ENCODE data around the gene DDI2. TPM values are rescaled to one million over a fixed set of nuclear protein-coding genes. Genes with fewer than 3 reads are reported as not detected.
A peak's percentile ranks its signal among the peaks of the same experiment; 100 is the strongest.

Gene DDI2
- polyA plus RNA-seq, 1 donor (not counting 4 experiments of a cell fraction or from before 2014, with no cell fraction given): 11.5 TPM

GRCh38 chr1:15592285-15592684 lies 25.0 kb upstream of the DDI2 start:
- no peak overlapping the region for H3K27ac ChIP-seq (ENCODE audit: control insufficient read depth, insufficient read depth, low read length)
- FAIRE-seq (peak; percentile 59), DNase-seq (ENCODE audit: low read depth, low spot score) (no peak)
- H3K4me2 ChIP-seq (ENCODE audit: control insufficient read depth, extremely low read depth, insufficient read depth, low read depth, low read length): peak overlapping the region; percentile 41
- no peak overlapping the region for H3K9ac ChIP-seq (ENCODE audit: control insufficient read depth, extremely low read depth, insufficient read depth, low read length)
- H3K9me3 ChIP-seq (ENCODE audit: control insufficient read depth, low read depth, low read length): no peaks in the 10 kb centered on the region
- H3K4me1 ChIP-seq (ENCODE audit: control insufficient read depth, extremely low read depth, insufficient read depth, low read length): peaks cover 7% of the 10 kb centered on the region
- H3K9me1 ChIP-seq (ENCODE audit: control insufficient read depth, extremely low read depth, insufficient read depth, low read length): no peaks in the 10 kb centered on the region
- peaks cover 8% of the 10 kb centered on the region for H3K27me3 ChIP-seq (ENCODE audit: control insufficient read depth, extremely low read depth, insufficient read depth, low read length)
- no peaks in the 10 kb centered on the region for H3K36me3 ChIP-seq (ENCODE audit: control insufficient read depth in 2 of 2, extremely low read depth in 1 of 2, insufficient read depth in 2 of 2, low read length in 2 of 2)
- H3K79me2 ChIP-seq (ENCODE audit: control insufficient read depth, insufficient read depth, low read length): no peaks in the 10 kb centered on the region
- no peak for TF ChIP-seq EZH2 (IDR thresholded peaks at IDR 0.05; ENCODE audit: low read length)
- no peak for TF ChIP-seq CTCF (optimal IDR thresholded peaks at IDR 0.05 in 1 of 3, IDR thresholded peaks at IDR 0.05 in 1 of 3, conservative IDR thresholded peaks at IDR 0.05 in 1 of 3; ENCODE audit: extremely low read depth in 1 of 3, insufficient read depth in 2 of 3, low read length in 3 of 3)
- no peaks in the 10 kb centered on the region for H4K20me1 ChIP-seq (ENCODE audit: control insufficient read depth, extremely low read depth, insufficient read depth, low read length)
- no peak overlapping the region for H3K4me3 ChIP-seq (ENCODE audit: control insufficient read depth in 2 of 3, extremely low read depth in 1 of 3, insufficient read depth in 2 of 3, low read depth in 1 of 3, low read length in 3 of 3)
- dilution Hi-C loops (cut with MboI; ENCODE audit: extremely low pct_ligation_motif_present, low sequenced_read_pairs): no loop called here
- H2AFZ ChIP-seq (ENCODE audit: control insufficient read depth, low read length): peak overlapping the region; percentile 27

DNA sequence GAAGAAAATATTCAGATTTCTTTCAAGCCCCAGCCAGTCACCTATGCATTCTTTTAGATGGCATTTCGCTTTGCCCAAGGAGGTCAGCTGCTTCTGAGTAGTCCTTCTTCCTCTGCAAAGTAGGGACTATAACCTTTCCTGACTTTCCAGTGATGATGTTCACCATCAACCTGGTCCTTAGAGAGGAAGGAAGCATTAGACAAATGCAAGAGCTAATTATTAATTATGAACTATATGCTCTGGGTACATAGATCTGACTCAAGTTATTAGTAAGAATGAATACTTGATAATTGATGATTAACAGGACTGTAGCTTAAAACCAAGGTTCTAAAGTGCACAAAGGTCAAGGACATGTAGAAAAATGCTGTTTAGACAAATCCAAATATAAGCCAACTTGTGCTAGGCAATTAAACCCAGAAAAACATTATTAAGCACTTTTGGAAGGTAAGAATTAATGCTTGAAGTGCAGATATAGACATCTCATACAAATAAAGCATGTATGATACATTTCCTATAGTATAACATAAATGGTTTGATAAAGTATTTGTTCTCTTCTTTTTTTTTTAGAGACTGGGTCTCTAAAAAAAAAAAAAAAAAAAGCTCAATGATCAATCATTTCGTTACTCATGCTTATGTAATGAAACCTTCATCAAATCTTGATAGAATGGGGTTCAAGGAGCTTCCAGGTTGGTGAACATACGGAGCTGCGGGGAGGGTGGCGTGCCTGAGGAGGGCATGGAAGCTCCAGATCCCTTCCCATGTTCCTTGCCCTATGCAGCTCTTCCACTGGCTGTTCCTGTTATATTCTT lies 21.2 kb upstream of the DDI2 start:
- no peaks in the 10 kb centered on the region for H3K79me2 ChIP-seq (ENCODE audit: control insufficient read depth, insufficient read depth, low read length)
- H3K27ac ChIP-seq (ENCODE audit: control insufficient read depth, insufficient read depth, low read length): no peak overlapping the region
- no peak overlapping the region for H2AFZ ChIP-seq (ENCODE audit: control insufficient read depth, low read length)
- H3K9ac ChIP-seq (ENCODE audit: control insufficient read depth, extremely low read depth, insufficient read depth, low read length): no peak overlapping the region
- no peak overlapping the region for H3K4me3 ChIP-seq (ENCODE audit: control insufficient read depth in 2 of 3, extremely low read depth in 1 of 3, insufficient read depth in 2 of 3, low read depth in 1 of 3, low read length in 3 of 3)
- H3K4me1 ChIP-seq (ENCODE audit: control insufficient read depth, extremely low read depth, insufficient read depth, low read length): peaks cover 7% of the 10 kb centered on the region
- no peaks in the 10 kb centered on the region for H4K20me1 ChIP-seq (ENCODE audit: control insufficient read depth, extremely low read depth, insufficient read depth, low read length)
- H3K27me3 ChIP-seq (ENCODE audit: control insufficient read depth, extremely low read depth, insufficient read depth, low read length): peaks cover 8% of the 10 kb centered on the region
- DNase-seq (ENCODE audit: low read depth, low spot score): no peak
- H3K9me1 ChIP-seq (ENCODE audit: control insufficient read depth, extremely low read depth, insufficient read depth, low read length): no peaks in the 10 kb centered on the region
- no peaks in the 10 kb centered on the region for H3K9me3 ChIP-seq (ENCODE audit: control insufficient read depth, low read depth, low read length)
- no peak overlapping the region for H3K4me2 ChIP-seq (ENCODE audit: control insufficient read depth, extremely low read depth, insufficient read depth, low read depth, low read length)
- H3K36me3 ChIP-seq (ENCODE audit: control insufficient read depth in 2 of 2, extremely low read depth in 1 of 2, insufficient read depth in 2 of 2, low read length in 2 of 2): no peaks in the 10 kb centered on the region
- no peak for TF ChIP-seq EZH2 (IDR thresholded peaks at IDR 0.05; ENCODE audit: low read length)
- TF ChIP-seq CTCF (optimal IDR thresholded peaks at IDR 0.05 in 1 of 3, IDR thresholded peaks at IDR 0.05 in 1 of 3, conservative IDR thresholded peaks at IDR 0.05 in 1 of 3; ENCODE audit: extremely low read depth in 1 of 3, insufficient read depth in 2 of 3, low read length in 3 of 3): no peak
- no peak for FAIRE-seq
- dilution Hi-C loops (cut with MboI; ENCODE audit: extremely low pct_ligation_motif_present, low sequenced_read_pairs): no loop called here

All from keratinocyte (primary cell).